MCF 10A (cell line): Measurements from ENCODE around the gene F13A1. TPM values are rescaled to one million over a fixed set of nuclear protein-coding genes. Genes with fewer than 3 reads are reported as not detected.

Source experiments
- BruUV-seq: library from RNA; stranded (reverse); fragments of 400-500 nt; replicated peaks from 2 replicates; lab custom pipeline; 2021; lab: Mats Ljungman, UMichigan
- CTCF ChIA-PET: fragments of 300-600 bp; sonication (Branson Sonifier 250); formaldehyde crosslinking; extraction: SDS; loops from one replicate; lab custom pipeline; 2021; ENCODE audit warnings: antibody characterized with exemption, inconsistent platforms; lab: Yijun Ruan, JAX
- POLR2A ChIA-PET: fragments of 300-600, 350-650 bp; sonication (Branson Sonifier 250); formaldehyde crosslinking; extraction: SDS; loops from one replicate; lab custom pipeline; 2020; ENCODE audit warnings: antibody characterized with exemption, inconsistent platforms; lab: Yijun Ruan, JAX
- DNase-seq: peaks from one replicate; pipeline ENCODE4 v3.0.0-alpha.2; 2018; ENCODE audit not compliant: unreplicated experiment
- H3K27ac Mint-ChIP-seq: one replicate; pipeline ENCODE4 v1.8.0; 2022; ENCODE audit warnings: mild to moderate bottlenecking, low read depth, mixed read lengths; ENCODE audit not compliant: unreplicated experiment
- H3K27me3 Mint-ChIP-seq: one replicate; pipeline ENCODE4 v1.8.0; 2022; ENCODE audit warnings: mixed read lengths; ENCODE audit not compliant: insufficient read depth, unreplicated experiment
- H3K36me3 Mint-ChIP-seq: one replicate; pipeline ENCODE4 v1.8.0; 2022; ENCODE audit warnings: mild to moderate bottlenecking, moderate library complexity, mixed read lengths; ENCODE audit not compliant: insufficient read depth, unreplicated experiment
- H3K4me1 Mint-ChIP-seq: one replicate; pipeline ENCODE4 v1.8.0; 2022; ENCODE audit warnings: mixed read lengths; ENCODE audit not compliant: insufficient read depth, unreplicated experiment
- H3K4me3 Mint-ChIP-seq: one replicate; pipeline ENCODE4 v1.8.0; 2022; ENCODE audit warnings: mild to moderate bottlenecking, moderate library complexity, mixed read lengths; ENCODE audit not compliant: unreplicated experiment
- H3K9me3 Mint-ChIP-seq: one replicate; pipeline ENCODE4 v1.8.0; 2022; ENCODE audit warnings: mixed read lengths; ENCODE audit not compliant: unreplicated experiment
- CTCF ChIP-seq: fragments of 200-600 bp; IDR thresholded peaks from one replicate; pipeline ENCODE4 v1.8.0; 2022; ENCODE audit warnings: antibody characterized with exemption, mild to moderate bottlenecking; ENCODE audit not compliant: unreplicated experiment
- intact Hi-C: fragments of 100-400 bp; cut with micrococcal nuclease; formaldehyde crosslinking; loops from 2 replicates; pipeline ENCODE4 v1.14.1; 2022
- total RNA-seq: library from RNA; stranded (reverse); gene quantifications from 2 replicates; pipeline ENCODE4 v1.2.3, GENCODE V29; 2022

F13A1 gene
- total RNA-seq, 1 experiment from 2014 or later = 0.65 TPM

- Mint-ChIP-seq H3K27me3 (peaks cover 15% of the 10 kb centered on the region), H3K27ac (no peak overlapping the region), H3K9me3 (no peaks in the 10 kb centered on the region), H3K36me3 (no peaks in the 10 kb centered on the region), H3K4me1 (peaks cover 9% of the 10 kb centered on the region), H3K4me3 (no peak overlapping the region)
- CTCF ChIA-PET = interaction anchor here (1.0 kb wide), 1 partner anchor 20 kb away, joined by 5 read pairs; no protein-coding TSS in a partner anchor
- intact Hi-C loops = no loop called here
- no TSS peak for BruUV-seq
- TF ChIP-seq CTCF = no peak
- POLR2A ChIA-PET = no interaction called here
- DNase-seq = peak; percentile 55
These were observed 101.7 kb downstream of the F13A1 start for GRCh38 chr6:6218759-6219085.

- Mint-ChIP-seq H3K36me3 (no peaks in the 10 kb centered on the region), H3K4me3 (no peak overlapping the region), H3K27me3 (peaks cover 10% of the 10 kb centered on the region), H3K9me3 (no peaks in the 10 kb centered on the region), H3K4me1 (peaks cover 9% of the 10 kb centered on the region), H3K27ac (no peak overlapping the region)
- no TSS peak for BruUV-seq
- TF ChIP-seq CTCF = no peak
- intact Hi-C loops = no loop called here
- ChIA-PET POLR2A (no interaction called here), CTCF (interaction anchor here (0.6 to 1.0 kb wide), 3 partner anchors 21 to 730 kb away, joined by 3 to 5 read pairs (median 4); no protein-coding TSS in a partner anchor)
- peak; percentile 15 for DNase-seq
These were observed 102.4 kb downstream of the F13A1 start for GRCh38 chr6:6217855-6218758.

GRCh38 chr6:6210994-6211393 lies 109.5 kb downstream of the F13A1 start:
- Mint-ChIP-seq H3K4me3 (no peak overlapping the region), H3K9me3 (peaks cover 7% of the 10 kb centered on the region), H3K27ac (no peak overlapping the region), H3K36me3 (no peaks in the 10 kb centered on the region), H3K27me3 (peaks cover 38% of the 10 kb centered on the region), H3K4me1 (no peaks in the 10 kb centered on the region)
- DNase-seq = no peak
- intact Hi-C loops = no loop called here
- TF ChIP-seq CTCF = no peak
- no TSS peak for BruUV-seq
- POLR2A ChIA-PET = no interaction called here
- CTCF ChIA-PET = interaction anchor here (1.0 kb wide), 1 partner anchor 9 kb away, joined by 3 read pairs; no protein-coding TSS in a partner anchor

- no TSS peak for BruUV-seq
- CTCF ChIA-PET = no interaction called here
- Mint-ChIP-seq H3K36me3 (no peaks in the 10 kb centered on the region), H3K4me3 (no peak overlapping the region), H3K27me3 (peaks cover 88% of the 10 kb centered on the region), H3K9me3 (peaks cover under 1% of the 10 kb centered on the region), H3K4me1 (no peaks in the 10 kb centered on the region), H3K27ac (no peak overlapping the region)
- intact Hi-C loops = no loop called here
- TF ChIP-seq CTCF = no peak
- no peak for DNase-seq
- POLR2A ChIA-PET = no interaction called here
These were observed 117.6 kb downstream of the F13A1 start for GRCh38 chr6:6202886-6203285.
